ENCODE data around the gene ARL6IP5.

Gene ARL6IP5

GRCh38 chr3:69085833-69086722 lies 1.3 kb downstream of the ARL6IP5 start:
- peak; percentile 73 for DNase-seq (ENCODE audit: low spot score)

GRCh38 chr3:69087030-69087791 lies 2.5 kb downstream of the ARL6IP5 start:
- DNase-seq (ENCODE audit: low spot score) = no peak

GRCh38 chr3:69088063-69088462 lies 3.3 kb downstream of the ARL6IP5 start:
- no peak for DNase-seq (ENCODE audit: low spot score)

GRCh38 chr3:69090021-69090420 lies 5.3 kb downstream of the ARL6IP5 start:
- DNase-seq (ENCODE audit: low spot score) = no peak

GRCh38 chr3:69091389-69092029 lies 6.8 kb downstream of the ARL6IP5 start:
- no peak for DNase-seq (ENCODE audit: low spot score)

GRCh38 chr3:69092030-69092516 lies 7.3 kb downstream of the ARL6IP5 start:
- no peak for DNase-seq (ENCODE audit: low spot score)

GRCh38 chr3:69094467-69095205 lies 9.9 kb downstream of the ARL6IP5 start:
- DNase-seq (ENCODE audit: low spot score) = no peak

- no peak for DNase-seq (ENCODE audit: low spot score)
Observed at GRCh38 chr3:69095636-69096035, 10.9 kb downstream of the ARL6IP5 start.

- DNase-seq (ENCODE audit: low spot score) = no peak
Observed at GRCh38 chr3:69096299-69096698, 11.6 kb downstream of the ARL6IP5 start.

GRCh38 chr3:69097407-69098086 lies 12.8 kb downstream of the ARL6IP5 start:
- no peak for DNase-seq (ENCODE audit: low spot score)

GRCh38 chr3:69099576-69099975 lies 14.8 kb downstream of the ARL6IP5 start:
- DNase-seq (ENCODE audit: low spot score) = no peak

GRCh38 chr3:69102384-69102783 lies 17.6 kb downstream of the ARL6IP5 start:
- no peak for DNase-seq (ENCODE audit: low spot score)

GRCh38 chr3:69103123-69103522 lies 18.4 kb downstream of the ARL6IP5 start:
- no peak for DNase-seq (ENCODE audit: low spot score)

- DNase-seq (ENCODE audit: low spot score) = no peak
Observed at GRCh38 chr3:69104586-69104985, 19.8 kb downstream of the ARL6IP5 start.

- DNase-seq (ENCODE audit: low spot score) = no peak
Observed at GRCh38 chr3:69105320-69105719, 20.6 kb downstream of the ARL6IP5 start.

- DNase-seq (ENCODE audit: low spot score) = no peak
Observed at GRCh38 chr3:69107841-69108240, 23.1 kb downstream of the ARL6IP5 start.

- no peak for DNase-seq (ENCODE audit: low spot score)
Observed at GRCh38 chr3:69108811-69109210, 24.1 kb downstream of the ARL6IP5 start.

- DNase-seq (ENCODE audit: low spot score) = no peak
Observed at GRCh38 chr3:69110941-69111546, 26.3 kb downstream of the ARL6IP5 start.

- DNase-seq (ENCODE audit: low spot score) = no peak
Observed at GRCh38 chr3:69113536-69113935, 28.8 kb downstream of the ARL6IP5 start.

GRCh38 chr3:69115731-69116130 lies 31.0 kb downstream of the ARL6IP5 start:
- DNase-seq (ENCODE audit: low spot score) = no peak

- no peak for DNase-seq (ENCODE audit: low spot score)
Observed at GRCh38 chr3:69116162-69116561, 31.4 kb downstream of the ARL6IP5 start.

Measured in cerebellar cortex (tissue), 1 donor.